Stimulated activated CD4-positive, alpha-beta T cell treated with anti-CD3 and anti-CD28 coated beads, Interleukin-12 subunit alpha, Interleukin-12 subunit beta, amount 100 ng/mL, for 48 hours (primary cell): Measurements from ENCODE around the gene PNPT1.
A peak's percentile ranks its signal among the peaks of the same experiment; 100 is the strongest.
"Not testable (repeated sequence)": the region's sequence is repeated elsewhere in the genome, so short reads cannot be mapped to it uniquely, and the experiment has no call there.

Experiments used
- DNase-seq, 3 donors: peaks; one replicate each; pipeline ENCODE4 v3.0.0-alpha.2; 2020; ENCODE audit warnings: low read depth in 2 of 3, low spot score in 1 of 3

Gene PNPT1

DNA sequence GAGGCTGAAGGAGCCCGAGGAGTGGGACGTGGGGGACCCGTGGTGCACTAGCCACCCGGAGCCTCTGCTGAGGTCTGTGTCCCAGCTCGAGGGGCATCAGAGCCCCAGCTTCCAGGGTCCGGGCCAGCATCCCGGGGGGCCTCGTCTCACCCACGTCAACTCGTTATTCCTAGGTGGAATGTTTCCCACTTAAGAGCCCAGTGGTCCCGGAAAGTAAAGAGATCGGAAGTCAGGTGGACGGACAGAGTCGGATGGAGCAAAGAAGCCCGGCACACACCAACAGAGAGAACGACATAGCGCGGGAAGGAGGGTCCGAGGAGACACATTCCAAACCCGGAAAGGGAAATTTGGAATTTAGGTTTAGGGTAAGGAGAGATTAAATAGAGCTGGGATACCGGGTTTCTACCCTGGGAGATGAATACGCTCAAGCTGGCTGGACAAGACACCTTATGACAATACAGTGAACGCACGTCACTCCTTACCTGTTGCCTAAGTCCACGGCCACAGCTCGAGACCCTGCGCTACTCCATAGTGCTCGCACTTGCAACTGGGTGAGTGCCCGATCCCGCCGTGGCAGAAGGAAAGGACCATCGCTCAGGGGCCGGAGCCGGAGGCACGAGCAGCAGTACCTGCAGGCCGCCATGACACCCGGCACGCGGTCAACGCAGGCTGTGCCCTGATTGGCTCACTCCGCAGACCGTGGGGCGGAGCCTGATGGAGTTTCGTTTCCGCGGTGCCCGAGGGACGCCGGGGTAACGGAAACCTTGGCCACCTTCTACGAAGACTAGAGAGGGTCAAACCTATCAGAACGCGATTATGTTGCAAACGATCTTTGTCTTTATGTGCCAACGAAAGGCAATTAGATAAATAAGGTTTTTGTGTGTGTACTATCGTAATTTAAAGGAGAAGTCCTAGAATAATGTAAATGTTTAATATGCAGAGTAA, at the start of gene PNPT1:
TSS of gene PNPT1 (minus strand) at position 664 of the 945 bp plus-strand sequence. CDS start at position 643, 21 bp downstream.
- peak; percentile 89 to 93 (median 93) for DNase-seq

DNA sequence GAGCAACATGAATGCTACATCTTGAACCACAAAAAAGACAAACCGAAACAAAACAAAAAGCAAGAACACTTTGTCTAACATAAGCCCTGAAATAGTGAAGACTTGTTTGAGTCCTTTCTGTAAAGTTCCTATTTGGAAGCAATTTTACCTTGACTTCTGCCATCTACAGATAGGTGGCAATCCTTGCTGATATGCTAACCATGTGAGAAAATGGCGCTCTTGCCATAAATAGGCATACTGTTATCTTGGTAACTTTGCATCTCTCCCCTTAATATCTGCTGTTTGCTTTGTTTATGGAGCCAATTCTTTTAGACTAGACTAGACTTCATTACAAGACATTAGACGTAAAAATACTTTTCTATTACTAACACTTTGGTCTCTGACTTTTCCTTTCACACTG, 49.4 kb upstream of the PNPT1 start:
- no peak for DNase-seq

DNA sequence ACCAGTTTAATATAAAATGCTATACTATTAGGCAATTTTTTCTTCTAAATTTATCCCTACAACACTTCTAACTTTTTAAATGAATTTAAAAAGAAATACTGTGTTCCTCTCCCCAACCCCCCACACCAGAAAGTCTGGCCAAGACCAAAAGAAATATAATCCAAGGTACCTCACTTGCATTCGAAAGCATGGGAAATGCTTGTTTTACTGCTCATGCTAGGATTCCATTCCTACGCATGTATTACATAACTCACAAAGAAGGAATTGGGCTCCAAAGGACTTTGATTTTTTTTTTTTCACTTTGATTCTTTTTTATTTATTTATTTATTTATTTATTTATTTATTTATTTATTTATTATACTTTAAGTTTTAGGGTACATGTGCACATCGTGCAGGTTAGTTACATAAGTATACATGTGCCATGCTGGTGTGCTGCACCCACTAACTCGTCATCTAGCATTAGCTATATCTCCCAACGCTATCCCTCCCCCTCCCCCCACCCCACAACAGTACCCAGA, 42.4 kb upstream of the PNPT1 start:
- not testable (repeated sequence) for DNase-seq

DNA sequence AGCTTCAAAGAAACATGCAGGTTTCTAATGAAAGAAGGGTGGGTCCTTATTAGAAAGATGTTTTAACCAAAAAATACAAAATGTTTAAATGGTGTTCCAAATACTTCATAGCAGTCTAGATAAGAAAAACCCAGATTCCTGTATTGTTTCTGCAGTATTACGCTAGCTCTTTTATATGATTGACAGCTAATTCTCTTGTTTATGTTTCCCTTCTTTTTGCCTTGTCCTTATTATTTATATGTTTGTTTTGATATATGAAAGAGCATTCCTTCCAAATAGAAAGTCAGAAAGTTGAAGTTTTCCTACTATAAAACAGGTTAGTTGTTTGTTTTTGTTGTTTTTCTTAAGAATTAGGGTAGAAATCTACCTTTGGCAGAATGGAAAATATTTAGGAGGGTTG, 41.1 kb upstream of the PNPT1 start:
- DNase-seq: no peak

DNA sequence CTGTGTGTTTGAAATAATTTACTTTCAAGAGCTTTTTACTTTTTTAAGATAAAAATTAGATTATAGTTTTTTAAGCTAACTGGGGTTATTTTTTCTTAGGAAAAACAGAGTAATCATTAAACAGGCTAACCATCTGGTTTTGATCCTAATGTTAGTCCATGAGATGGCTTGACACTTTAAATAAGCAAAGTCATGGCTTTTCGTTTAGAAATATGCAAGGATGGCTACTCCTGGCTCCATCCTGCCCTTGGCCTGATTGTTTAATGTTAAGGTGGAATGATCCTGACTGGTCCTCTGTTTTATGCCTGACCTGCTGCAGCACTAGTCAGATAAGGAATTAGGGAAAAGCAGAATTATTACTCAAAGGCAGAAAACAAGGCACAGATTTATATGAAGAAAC, 39.7 kb upstream of the PNPT1 start:
- no peak for DNase-seq

DNA sequence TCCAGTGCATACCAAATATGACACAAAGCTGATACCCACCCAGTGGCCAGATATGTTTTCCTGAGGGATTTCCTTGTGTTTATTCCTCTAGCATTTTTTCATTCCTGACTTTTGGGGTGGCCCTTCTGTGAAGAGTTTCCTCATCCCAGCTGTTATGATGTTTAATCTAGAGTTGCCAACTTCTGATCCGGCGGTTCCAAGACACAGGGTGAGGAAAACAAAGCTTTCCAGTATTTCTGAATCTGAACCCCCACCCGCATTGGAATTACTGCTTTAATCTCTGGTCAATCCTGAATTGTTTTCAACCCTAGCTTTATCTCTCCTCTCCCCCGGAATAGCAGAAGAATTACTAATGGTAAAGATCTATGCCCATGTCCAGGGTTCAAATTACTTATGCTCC, 39.2 kb upstream of the PNPT1 start:
- DNase-seq: no peak

DNA sequence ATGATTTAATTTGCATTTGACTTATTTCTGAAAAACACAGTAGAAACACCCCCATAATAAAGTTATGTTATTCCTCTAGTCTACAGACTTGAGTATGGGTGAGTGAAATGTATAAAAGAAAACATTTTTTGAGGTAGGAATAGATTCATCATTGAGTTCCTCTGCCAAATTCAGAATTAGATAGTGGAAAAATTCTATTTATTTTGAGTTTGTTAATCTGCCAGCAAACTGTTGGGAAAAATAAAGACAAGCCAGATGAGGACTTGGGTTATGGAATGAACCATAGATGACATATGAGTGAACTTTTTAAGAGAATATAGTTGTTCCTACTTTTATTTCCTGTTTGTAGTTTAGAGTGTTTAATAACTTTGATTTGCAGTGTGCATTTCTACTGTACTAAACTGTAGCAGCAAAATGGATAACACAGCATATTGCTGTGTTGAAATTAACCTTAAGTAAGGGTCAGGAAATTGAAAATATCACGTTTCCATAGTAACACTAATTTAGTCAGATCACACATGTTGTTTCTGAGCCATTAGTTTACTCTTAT, 35.6 kb upstream of the PNPT1 start:
- DNase-seq: no peak

DNA sequence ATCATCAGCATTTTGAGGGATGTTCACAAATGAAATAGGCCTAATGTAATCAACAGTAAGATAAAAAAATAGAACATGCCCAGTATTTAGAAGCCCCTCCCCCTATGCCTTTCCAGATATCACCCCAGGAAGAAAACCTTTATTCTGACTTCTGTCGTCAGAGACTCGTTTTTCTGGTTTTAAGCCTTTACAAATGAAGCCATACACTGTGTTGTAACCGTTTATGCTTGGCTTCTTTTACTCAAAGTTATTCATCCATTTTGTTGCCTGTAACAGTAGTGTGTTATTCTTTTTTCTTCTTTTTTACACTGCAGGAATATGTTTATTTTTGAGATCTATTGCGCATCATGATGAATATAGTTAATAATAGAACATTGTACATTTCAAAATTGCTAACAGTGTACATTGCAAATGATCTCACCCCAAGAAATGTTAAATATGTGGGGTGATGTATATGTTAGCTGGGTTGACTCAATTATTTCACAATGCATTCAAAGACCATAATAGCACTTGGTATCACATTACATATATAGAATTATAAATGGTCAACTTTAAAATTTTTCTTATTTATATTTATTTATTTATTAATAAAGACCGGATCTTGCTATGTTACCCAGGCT, 28.1 kb upstream of the PNPT1 start:
- DNase-seq: no peak

DNA sequence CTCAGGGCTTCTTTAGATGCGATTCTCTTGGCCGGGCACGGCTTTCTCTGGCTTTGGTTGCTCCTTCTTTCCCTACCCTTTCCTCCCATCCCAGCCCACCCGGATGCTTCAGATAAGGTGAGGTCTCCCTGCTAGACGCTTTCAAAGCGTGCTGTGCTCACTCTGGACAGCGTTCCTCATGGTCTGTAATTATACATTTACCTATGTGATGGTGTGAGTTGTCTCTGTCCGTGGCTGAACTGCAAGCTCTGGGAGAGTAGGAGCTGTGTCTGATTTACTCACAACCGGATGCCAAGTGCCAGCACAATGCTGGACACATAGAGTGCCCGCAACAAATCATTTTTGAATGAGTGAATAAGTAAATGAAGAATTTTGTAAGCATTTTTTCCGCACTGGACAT, 26.8 kb upstream of the PNPT1 start:
- DNase-seq: no peak

DNA sequence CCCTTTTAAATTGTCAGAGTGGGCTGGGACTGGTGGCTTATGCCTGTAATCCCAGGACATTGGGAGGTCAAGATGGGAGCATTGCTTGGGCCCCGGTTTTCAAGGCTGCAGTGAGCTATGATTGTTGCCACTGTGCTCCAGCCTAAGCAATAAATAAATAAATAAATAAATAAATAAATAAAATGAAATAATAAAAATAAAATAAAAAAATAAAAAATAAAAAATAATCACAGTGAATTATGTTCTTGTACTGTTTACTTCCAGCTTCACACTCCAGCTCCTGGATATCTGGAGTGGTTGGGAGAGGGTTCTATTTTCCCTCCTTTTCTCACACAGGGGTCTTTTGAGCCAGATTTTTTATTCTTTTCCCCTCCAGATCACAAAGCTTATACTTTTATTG, 26.2 kb upstream of the PNPT1 start:
- DNase-seq: no peak

DNA sequence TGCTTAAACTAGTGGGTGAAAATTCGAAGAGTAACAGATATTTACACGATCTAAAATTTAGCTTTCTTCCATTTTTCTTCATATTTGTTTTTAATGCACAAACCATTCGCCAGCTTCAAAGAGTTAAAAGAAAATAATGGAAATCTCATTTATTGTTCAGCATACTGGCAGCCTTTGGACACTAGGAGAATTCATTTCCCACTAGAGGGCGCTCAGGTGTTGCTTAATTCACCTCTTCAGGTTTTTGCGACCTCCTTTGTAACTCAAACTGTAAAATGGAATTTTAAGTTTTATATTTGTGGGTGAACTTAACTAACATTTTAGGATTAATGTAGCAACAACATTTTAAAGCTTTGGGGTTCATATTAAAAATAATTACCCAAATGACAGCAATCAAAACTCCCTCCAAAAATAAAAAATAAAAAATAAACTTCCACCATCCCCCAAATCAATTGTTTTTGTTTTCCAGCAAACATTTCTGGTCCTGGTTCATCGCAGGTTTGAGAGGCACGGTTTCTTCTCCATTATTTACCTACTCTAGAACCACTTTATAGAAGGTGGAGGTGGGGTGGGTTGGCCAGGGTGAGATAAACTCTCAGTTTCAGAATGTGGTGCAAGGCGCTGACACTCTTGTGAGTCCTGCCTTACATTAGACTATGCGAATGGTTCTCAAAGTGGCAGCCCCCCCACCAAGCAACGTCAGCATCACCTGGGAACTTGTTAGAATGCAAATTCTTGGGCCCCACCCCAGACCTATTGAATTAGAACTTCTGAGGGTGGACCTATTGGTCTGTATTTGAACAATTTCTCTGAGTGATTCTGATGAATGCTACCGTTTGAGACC, 24.7 kb upstream of the PNPT1 start:
- peak in 1 of 3 donors; percentile 62 for DNase-seq

DNA sequence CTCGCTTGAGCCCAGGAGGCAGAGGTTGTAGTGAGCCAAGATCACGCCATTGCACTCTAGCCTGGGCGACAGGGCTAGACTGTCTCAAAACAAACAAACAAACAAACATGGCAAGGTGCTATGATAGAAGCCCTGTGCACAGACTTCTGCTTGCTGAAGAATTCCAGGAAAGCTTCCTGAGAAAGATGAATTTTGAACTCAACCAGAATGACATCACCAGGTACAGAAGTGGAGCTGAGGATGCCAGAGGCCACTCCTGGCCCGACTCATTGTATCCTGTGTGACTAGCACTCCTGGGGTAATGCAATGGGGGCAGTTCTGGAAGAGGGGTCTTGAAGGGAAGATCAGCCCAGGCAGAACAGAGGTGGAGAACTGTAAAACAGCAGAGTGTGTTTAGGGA, 22.0 kb upstream of the PNPT1 start:
- DNase-seq: no peak

DNA sequence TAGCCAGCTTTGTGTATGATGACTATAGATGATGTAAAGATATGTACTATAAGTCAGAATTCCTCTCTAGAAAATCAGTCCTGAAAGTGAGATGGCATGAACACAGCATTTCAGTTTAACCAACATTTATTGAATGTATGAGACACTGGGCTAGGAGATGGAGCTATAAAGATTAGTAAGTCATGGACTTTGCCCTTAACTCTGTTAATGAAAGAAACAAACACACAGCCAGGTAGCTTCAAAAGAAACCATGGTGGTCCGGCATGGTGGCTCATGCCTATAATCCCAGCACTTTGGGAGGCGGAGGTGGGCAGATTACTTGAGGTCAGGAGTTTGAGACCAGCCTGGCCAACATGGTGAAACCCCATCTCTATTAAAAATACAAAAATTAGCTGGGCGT, 21.5 kb upstream of the PNPT1 start:
- DNase-seq: not testable (repeated sequence)

DNA sequence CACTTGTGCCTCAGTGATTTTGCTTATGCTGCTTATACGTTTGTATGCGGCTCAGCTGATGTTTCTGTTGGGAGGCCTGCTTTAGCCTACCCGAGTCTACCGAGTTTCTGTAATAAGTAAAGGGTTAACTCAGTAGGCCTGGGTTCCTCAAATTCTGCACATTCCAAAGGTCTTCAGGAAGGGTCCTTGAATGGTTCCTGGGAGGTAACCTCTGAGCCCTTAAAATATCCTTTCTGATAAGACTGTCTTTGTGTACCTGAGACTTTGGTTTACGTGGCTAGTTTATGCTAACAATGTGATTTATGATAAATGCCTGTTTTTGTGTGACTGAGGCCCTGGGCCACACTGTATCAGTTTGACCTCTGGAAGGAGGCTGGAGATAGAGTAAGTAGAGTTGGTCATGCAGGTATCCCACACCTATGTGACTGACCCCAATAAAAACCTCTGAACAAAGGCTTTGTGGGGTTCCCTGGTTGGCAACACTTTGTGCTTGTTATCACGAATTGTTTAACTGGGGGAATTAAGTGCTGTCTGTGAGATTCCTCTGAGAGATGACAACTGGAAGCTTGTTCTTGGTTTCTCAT, 18.9 kb upstream of the PNPT1 start:
- no peak for DNase-seq

DNA sequence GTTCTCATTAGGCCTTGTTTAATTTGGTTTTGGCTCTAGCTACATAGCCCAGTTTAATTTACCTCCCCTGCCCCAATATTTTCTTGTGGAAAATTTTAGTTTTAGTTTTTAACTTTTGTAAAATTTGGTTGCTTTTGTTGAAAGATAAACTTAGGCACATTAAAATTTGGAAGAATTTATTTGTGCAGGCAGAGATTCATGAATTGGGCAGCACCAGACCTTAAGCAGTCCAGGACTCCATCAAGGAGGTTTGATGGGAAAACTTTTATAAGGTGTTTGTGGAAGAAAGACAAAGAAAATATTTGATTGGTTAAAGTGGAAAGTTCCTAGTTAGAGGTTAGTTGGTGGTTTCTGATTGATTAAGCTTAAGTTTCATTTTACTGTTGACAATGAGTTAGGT, 16.4 kb upstream of the PNPT1 start:
- DNase-seq: no peak

DNA sequence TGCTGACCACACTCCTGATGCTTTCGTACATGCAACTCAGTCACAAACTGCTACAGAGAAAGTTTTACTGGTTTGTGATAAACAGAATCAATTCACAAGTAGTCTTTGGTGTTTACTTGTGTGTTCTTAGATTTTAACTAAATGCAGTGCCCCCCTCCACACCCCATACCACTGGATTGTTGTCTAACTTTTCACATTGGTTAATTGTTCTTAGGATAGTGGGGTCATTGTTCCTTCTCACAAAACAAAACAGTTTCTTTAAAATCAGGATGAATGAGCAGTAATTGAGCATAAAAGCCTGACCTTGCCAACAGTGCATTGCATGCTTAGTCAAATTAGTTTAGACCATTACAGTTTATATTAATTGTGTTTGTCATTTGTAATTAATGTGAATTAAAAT, 14.1 kb upstream of the PNPT1 start:
- no peak for DNase-seq

DNA sequence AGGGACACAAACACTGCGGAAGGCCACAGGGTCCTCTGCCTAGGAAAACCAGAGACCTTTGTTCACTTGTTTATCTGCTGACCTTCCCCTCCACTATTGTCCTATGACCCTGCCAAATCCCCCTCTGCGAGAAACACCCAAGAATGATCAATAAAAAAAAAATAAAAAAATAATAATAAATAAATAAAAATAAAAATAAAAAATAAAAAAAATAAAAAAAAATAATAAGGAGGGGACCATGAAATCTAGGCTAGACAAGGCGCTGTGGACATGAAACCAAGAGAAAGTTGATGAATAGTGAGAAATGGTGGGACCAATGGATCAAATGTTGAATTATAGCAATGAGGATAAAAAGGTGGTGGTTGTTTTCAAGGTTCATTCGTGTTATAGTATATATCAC, 12.6 kb upstream of the PNPT1 start:
- DNase-seq: not testable (repeated sequence)

DNA sequence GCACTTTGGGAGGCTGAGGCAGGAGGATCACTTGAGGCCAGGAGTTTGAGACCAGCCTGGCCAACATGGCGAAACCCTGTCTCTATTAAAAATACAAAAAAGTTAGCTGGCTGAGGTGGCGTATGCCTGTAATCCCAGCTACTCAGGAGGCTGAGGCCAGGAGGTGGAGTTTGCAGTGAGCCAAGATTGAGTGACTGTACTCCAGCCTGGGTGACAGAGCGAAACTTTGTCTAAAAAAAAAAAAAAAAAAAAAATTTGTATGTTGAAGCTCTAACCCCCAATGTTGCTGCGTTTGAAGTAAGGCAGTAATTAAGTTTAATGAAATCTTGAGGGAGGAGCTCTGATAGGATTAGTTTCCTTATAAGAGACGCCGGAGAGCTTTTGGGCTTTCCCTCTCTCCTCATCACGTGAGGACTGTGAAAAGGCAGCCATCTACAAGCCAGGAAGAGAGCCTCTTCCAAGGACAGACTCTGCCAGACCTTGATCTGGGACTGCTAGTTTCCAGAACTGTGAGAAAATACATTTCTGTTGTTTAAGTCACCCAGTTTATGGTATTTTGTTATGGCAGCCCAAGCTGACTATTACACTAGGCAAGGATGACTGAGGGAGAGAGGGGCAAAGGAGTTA, 11.5 kb upstream of the PNPT1 start:
- DNase-seq: no peak

DNA sequence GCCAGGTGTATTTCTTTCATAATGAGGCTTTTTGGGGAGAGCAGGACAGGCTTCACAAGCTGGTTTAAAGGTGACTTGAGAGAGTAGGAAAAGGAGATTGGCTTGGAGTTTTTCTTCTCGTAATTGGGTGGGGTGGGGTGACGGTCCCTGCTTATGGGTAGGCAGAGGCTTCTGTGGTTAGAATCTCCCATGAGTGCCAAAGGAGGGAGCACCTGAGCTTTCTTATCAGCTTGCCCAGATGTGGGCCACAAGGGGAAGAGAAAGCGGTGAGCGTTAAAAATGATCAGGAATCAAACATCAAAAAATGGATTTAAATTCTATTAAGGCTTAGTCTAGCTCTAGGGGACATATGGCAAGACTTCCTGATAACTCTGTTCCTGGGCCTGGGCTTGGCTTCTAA, 9.7 kb upstream of the PNPT1 start:
- DNase-seq: no peak

DNA sequence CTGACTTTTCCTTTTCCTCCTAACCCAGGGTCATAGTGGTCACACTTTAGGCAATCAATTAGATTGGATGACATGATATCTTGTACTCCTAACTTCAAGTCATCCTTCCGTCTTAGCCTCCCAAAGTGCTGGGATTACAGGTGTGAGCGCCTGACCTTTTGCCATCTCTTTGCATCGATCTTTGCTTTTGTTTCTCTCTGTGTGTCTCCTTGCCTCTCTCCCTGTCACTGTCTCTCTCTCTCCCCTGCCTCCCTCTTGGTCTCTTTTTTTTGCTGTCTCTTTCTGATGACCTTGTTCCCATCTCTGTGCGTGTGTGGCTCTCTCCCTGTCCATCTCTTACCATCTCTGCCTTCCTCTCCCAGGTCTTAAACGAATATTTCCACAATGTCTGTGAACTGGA, 904 bp downstream of the PNPT1 start:
- not testable (repeated sequence) for DNase-seq
